OCI-LY1 (cell line): ENCODE data around the gene PTPRT.

Source experiments
- H2AFZ ChIP-seq: fragments of 200-600 bp; sonication (generic), shearing (Covaris generic); 2 replicates; pipeline ENCODE4 v1.6.0; 2014; ENCODE audit warnings: antibody characterized with exemption, mild to moderate bottlenecking, low read length
- H3F3A ChIP-seq: fragments of 200-600 bp; sonication (generic), shearing (Covaris generic); 2 replicates; pipeline ENCODE4 v1.6.0; 2014; ENCODE audit warnings: mild to moderate bottlenecking, antibody characterized with exemption, low read length, moderate library complexity; ENCODE audit not compliant: insufficient read depth
- H3K27ac ChIP-seq: fragments of 200-600 bp; sonication (generic); 2 replicates; pipeline ENCODE4 v1.5.1; 2014; ENCODE audit warnings: low read length, mixed run types, mild to moderate bottlenecking, low read depth; ENCODE audit not compliant: poor library complexity, severe bottlenecking
- H3K27me3 ChIP-seq: fragments of 200-600 bp; sonication (generic); 2 replicates; pipeline ENCODE4 v1.6.0; 2014; ENCODE audit warnings: antibody characterized with exemption, mild to moderate bottlenecking, low read length, moderate library complexity; ENCODE audit not compliant: insufficient read depth
- H3K36me3 ChIP-seq: fragments of 200-600 bp; sonication (generic); 2 replicates; pipeline ENCODE4 v1.6.1; 2014; ENCODE audit warnings: mild to moderate bottlenecking, antibody characterized with exemption, low read length, moderate library complexity, mixed read lengths; ENCODE audit not compliant: insufficient read depth
- H3K4me1 ChIP-seq: fragments of 200-600 bp; sonication (generic); 2 replicates; pipeline ENCODE4 v1.5.1; 2014; ENCODE audit warnings: mild to moderate bottlenecking, low read length, moderate library complexity; ENCODE audit not compliant: insufficient read depth, severe bottlenecking
- H3K4me2 ChIP-seq: fragments of 200-600 bp; sonication (generic), shearing (Covaris generic); 2 replicates; pipeline ENCODE4 v1.6.1; 2014; ENCODE audit warnings: low read length
- H3K4me3 ChIP-seq: fragments of 200-600 bp; sonication (generic); 2 replicates; pipeline ENCODE4 v1.5.1; 2014; ENCODE audit warnings: low read length, low read depth, mild to moderate bottlenecking, mixed read lengths; ENCODE audit not compliant: poor library complexity, severe bottlenecking
- H3K79me2 ChIP-seq: fragments of 200-600 bp; shearing (Covaris generic); 2 replicates; pipeline ENCODE4 v1.6.1; 2016; ENCODE audit warnings: mixed run types, low read length, mixed read lengths; ENCODE audit not compliant: insufficient read depth
- H3K9ac ChIP-seq: fragments of 200-600 bp; sonication (generic), shearing (Covaris generic); 2 replicates; pipeline ENCODE4 v1.6.1; 2014; ENCODE audit warnings: mild to moderate bottlenecking, low read length, mixed read lengths
- H3K9me2 ChIP-seq: fragments of 200-600 bp; sonication (generic), shearing (Covaris generic); 2 replicates; pipeline ENCODE4 v1.6.1; 2014; ENCODE audit warnings: low read depth, mild to moderate bottlenecking, low read length, mixed read lengths
- H3K9me3 ChIP-seq: fragments of 200-600 bp; shearing (Covaris generic); 2 replicates; pipeline ENCODE4 v1.6.1; 2014; ENCODE audit warnings: low read length, mixed read lengths
- H4K20me1 ChIP-seq: fragments of 200-600 bp; sonication (generic), shearing (Covaris generic); 2 replicates; pipeline ENCODE4 v1.6.0; 2016; ENCODE audit warnings: mild to moderate bottlenecking, low read length; ENCODE audit not compliant: insufficient read depth
- EZH2 ChIP-seq: fragments of 200-600 bp; sonication (generic), shearing (Covaris generic); IDR thresholded peaks from 2 replicates; pipeline ENCODE4 v1.8.0; 2017; ENCODE audit warnings: borderline replicate concordance, mixed run types, mild to moderate bottlenecking, antibody characterized with exemption, low read length, moderate library complexity, mixed read lengths
- TF ChIP-seq, protein P1 (sequence below): fragments of 200-600 bp; sonication (generic), shearing (Covaris generic); IDR thresholded peaks from 2 replicates; pipeline ENCODE4 v1.5.1; 2017; ENCODE audit warnings: mild to moderate bottlenecking, antibody characterized with exemption, low read length, moderate library complexity, mixed read lengths

The PTPRT gene

DNA sequence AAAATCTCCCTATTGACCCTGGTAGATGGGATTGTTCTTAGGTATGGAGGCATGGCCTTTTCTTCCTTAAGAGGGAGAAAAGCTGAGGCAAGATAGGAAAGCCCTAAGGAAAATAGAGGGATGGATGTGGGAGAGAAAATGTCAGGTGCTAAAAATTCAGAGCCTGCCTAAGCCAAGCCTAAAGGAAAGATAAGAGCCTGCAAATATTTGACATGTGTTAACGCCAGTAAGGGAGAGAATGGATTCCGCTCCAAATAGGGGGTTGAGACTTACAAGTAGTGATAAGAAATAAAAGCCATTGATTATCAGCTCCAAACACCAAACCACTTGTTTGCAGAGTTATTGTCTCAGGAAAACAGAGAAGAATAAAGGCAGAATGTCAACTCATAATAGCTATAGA is 533.6 kb downstream of the PTPRT start:
- no peak for TF ChIP-seq EZH2
- TF ChIP-seq, protein P1, sequence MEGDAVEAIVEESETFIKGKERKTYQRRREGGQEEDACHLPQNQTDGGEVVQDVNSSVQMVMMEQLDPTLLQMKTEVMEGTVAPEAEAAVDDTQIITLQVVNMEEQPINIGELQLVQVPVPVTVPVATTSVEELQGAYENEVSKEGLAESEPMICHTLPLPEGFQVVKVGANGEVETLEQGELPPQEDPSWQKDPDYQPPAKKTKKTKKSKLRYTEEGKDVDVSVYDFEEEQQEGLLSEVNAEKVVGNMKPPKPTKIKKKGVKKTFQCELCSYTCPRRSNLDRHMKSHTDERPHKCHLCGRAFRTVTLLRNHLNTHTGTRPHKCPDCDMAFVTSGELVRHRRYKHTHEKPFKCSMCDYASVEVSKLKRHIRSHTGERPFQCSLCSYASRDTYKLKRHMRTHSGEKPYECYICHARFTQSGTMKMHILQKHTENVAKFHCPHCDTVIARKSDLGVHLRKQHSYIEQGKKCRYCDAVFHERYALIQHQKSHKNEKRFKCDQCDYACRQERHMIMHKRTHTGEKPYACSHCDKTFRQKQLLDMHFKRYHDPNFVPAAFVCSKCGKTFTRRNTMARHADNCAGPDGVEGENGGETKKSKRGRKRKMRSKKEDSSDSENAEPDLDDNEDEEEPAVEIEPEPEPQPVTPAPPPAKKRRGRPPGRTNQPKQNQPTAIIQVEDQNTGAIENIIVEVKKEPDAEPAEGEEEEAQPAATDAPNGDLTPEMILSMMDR: no peak
- H2AFZ ChIP-seq: no peak overlapping the region
- H3K27me3 ChIP-seq: no peaks in the 10 kb centered on the region
- no peaks in the 10 kb centered on the region for H3K4me1 ChIP-seq
- no peak overlapping the region for H3K4me2 ChIP-seq
- H3K9me3 ChIP-seq: no peaks in the 10 kb centered on the region
- no peaks in the 10 kb centered on the region; the same call in 1 of the 2 replicates for H3K36me3 ChIP-seq
- no peaks in the 10 kb centered on the region for H3K9me2 ChIP-seq
- H3K9ac ChIP-seq: no peak overlapping the region
- no peaks in the 10 kb centered on the region for H4K20me1 ChIP-seq
- H3F3A ChIP-seq: no peaks in the 10 kb centered on the region
- H3K4me3 ChIP-seq: no peak overlapping the region
- H3K27ac ChIP-seq: no peak overlapping the region
- H3K79me2 ChIP-seq: no peaks in the 10 kb centered on the region

DNA sequence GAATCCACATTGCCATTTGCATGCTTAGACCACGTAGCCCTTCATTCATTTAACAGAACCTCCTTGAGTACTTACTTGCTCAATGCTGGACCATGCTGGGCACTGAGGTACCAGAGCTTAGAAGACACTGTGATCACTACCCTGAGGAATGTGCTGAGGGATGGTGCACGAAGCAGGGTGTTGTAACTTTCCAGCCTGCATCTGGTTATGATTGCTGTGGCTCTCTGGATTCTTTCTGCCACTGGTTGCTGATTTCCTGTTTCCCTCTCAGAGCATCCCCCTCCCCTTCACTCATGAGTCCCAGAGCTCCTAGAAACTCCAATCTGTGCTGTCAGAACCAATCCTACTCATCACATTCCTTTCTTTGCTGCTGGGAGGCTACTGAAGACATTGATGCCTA is 537.4 kb downstream of the PTPRT start:
- H3K9ac ChIP-seq: no peak overlapping the region

DNA sequence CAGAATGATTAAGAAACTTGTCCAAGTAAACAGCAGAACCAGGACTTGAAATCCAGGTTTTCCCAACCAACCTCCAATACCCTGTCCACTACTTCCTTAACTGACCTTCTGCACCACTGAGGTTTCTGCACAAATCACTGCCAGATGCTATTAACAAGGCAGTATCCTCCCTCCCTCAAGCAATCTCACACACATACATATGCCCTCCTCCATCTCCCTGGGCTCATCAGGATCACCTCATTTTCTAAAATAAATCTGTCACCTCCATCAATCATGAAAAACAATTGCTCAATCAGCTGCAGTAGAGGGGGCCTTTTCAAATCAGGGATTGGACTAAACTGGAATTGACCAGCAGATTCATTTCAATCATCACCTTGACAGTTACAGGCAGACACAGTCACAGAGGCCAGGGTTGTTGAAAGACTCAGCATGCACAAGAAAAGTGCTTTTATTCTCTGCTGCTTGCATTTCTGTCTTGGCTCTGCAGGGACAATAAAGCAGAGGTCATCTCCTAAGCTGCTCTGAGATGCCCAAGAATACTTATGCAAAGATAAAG is 539.4 kb downstream of the PTPRT start:
- no peak overlapping the region for H3K27ac ChIP-seq
- TF ChIP-seq, protein P1: no peak
- TF ChIP-seq EZH2: no peak
- no peak overlapping the region for H3K4me2 ChIP-seq
- H3K4me1 ChIP-seq: peaks cover 26% of the 10 kb centered on the region
- no peak overlapping the region for H2AFZ ChIP-seq
- H3K9ac ChIP-seq: no peak overlapping the region
- H3F3A ChIP-seq: no peaks in the 10 kb centered on the region
- no peaks in the 10 kb centered on the region for H3K9me2 ChIP-seq
- H3K27me3 ChIP-seq: no peaks in the 10 kb centered on the region
- no peak overlapping the region for H3K4me3 ChIP-seq
- H3K36me3 ChIP-seq: no peaks in the 10 kb centered on the region; the same call in 1 of the 2 replicates
- H4K20me1 ChIP-seq: no peaks in the 10 kb centered on the region
- H3K9me3 ChIP-seq: no peaks in the 10 kb centered on the region
- no peaks in the 10 kb centered on the region for H3K79me2 ChIP-seq

More for the DNA sequence above, 537.4 kb downstream of the PTPRT start:
- no peaks in the 10 kb centered on the region for H3K9me2 ChIP-seq
- no peaks in the 10 kb centered on the region; the same call in 1 of the 2 replicates for H3K36me3 ChIP-seq
- no peak overlapping the region for H3K4me2 ChIP-seq
- H3K9me3 ChIP-seq: no peaks in the 10 kb centered on the region
- no peak overlapping the region for H3K4me3 ChIP-seq
- H3K27ac ChIP-seq: no peak overlapping the region
- H3K4me1 ChIP-seq: peaks cover 24% of the 10 kb centered on the region
- H3F3A ChIP-seq: no peaks in the 10 kb centered on the region
- H3K27me3 ChIP-seq: no peaks in the 10 kb centered on the region
- H4K20me1 ChIP-seq: no peaks in the 10 kb centered on the region
- TF ChIP-seq, protein P1: no peak
- no peak for TF ChIP-seq EZH2
- no peak overlapping the region for H2AFZ ChIP-seq
- H3K79me2 ChIP-seq: no peaks in the 10 kb centered on the region
